GM18505 (cell line): ENCODE measurements around the gene NFATC4.

Experiments
- ATAC-seq: cut with Tn5 transposase; IDR thresholded peaks from one replicate; pipeline ENCODE4 v1.9.1; 2021; ENCODE audit not compliant: unreplicated experiment
- POLR2A ChIP-seq: IDR thresholded peaks from 4 replicates; pipeline ENCODE4 v1.6.1; 2011; ENCODE audit warnings: borderline replicate concordance; ENCODE audit not compliant: insufficient read depth, insufficient read length; ENCODE audit errors: extremely low read depth

The NFATC4 gene

DNA sequence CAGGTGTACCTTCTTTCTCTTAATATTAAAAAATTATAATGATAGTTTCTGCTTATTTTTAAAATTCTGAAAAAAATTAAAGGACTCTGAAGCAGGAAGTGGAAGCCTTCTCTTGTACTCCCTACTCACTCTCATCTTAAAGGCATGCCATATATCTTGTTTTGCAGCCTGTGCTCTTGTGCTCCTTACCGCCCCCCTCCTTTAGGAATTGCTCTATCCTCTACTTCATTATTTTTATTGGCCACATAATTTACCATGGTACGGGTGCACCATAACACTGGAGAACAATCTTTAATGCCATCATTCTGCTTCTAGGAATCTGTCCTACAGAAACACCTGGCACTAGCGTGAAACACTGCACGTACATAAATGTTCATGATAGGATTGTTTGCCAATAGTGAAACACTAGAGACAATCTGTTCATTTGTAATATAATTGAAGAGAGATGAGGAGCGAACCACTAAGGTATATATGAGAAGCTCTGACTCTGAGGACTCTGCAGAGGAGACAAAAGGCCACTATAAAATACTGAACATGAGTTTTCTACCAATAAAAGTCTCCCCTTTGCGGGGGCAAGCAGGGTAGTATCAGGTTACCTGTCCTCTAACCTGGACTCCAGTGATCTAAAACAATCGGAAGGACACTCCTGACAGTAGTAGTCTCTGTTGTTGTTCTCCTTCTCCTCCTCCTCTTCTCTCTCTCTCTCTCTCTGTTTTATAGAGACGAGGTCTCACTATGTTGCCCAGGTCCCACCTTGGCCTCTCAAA, 24.5 kb downstream of the NFATC4 start:
- no peak for TF ChIP-seq POLR2A
- no peak for ATAC-seq

DNA sequence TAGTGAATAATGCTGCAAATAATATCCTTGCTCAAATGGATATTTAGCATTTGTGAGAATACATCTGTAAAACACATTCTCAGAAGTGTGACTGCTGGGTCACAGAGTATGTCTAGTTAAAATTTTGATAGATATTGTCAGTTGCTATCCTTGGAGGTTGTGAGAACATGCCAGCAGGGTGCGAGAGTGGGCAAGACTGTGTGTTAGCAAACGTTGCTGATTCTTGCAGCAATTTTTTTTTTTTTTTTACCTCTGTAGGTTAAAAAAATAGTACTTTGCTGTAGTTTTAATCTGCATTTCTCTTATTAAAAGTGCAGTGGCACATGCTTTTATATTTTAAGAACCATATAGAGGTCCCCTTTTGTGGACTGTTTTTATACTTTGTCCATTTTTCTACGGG, 26.3 kb downstream of the NFATC4 start:
- TF ChIP-seq POLR2A = no peak
- no peak for ATAC-seq

GRCh38 chr14:24395609-24396582, 27.9 kb downstream of the NFATC4 start:
- no peak for ATAC-seq
- no peak for TF ChIP-seq POLR2A

- ATAC-seq = no peak
- no peak for TF ChIP-seq POLR2A
Measured at GRCh38 chr14:24397639-24398292, 29.8 kb downstream of the NFATC4 start.

- TF ChIP-seq POLR2A = no peak
- ATAC-seq = no peak
Measured at GRCh38 chr14:24398293-24398652, 30.3 kb downstream of the NFATC4 start.

DNA sequence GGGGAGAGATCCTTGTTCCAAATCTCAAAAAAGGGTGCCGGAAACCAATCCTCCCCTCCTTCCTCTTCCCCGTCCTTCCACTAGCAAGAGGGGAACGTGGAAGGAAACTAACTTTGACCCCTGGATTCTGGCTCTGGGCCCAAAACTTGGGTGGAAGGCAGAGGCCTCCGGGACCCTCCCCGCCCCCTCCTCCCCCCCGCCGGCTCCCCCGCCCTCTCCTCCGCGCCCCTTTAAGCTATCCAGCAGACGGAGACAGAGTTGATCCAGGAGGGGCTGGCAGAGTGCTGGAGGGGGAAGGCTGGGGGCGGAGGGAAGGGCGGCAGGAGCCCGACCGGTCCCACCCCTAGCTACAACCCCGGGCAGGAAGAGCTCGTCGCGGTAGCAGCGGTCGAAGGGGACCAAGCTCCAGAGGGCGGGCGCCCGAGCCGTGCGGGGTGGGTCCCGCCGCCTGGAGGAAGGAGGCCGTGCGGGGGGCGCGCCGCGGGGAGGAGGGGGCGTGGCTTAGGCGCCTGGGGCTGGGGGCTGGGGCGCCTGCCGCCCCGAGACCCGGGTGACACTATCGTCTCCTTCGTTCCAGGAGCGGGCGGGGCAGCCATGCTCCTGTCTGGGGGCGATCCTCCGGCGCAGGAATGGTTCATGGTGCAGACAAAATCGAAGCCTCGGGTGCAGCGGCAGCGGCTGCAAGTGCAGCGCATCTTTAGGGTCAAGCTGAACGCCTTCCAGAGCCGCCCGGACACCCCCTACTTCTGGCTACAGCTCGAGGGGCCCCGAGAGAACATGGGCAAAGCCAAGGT, 30.9 kb downstream of the NFATC4 start, which contains the start of gene NYNRIN:
Gene NYNRIN (plus strand): TSS at position 351 of the 794 bp plus-strand sequence. CDS start 244 bp downstream, at position 595.
- no peak for ATAC-seq

GRCh38 chr14:24399447-24399822, 31.5 kb downstream of the NFATC4 start:
- no peak for TF ChIP-seq POLR2A
- no peak for ATAC-seq

More for the DNA sequence above, 30.9 kb downstream of the NFATC4 start, which contains the start of gene NYNRIN:
- TF ChIP-seq POLR2A = no peak

- no peak for TF ChIP-seq POLR2A
- ATAC-seq = no peak
Measured at GRCh38 chr14:24399999-24400718, 32.2 kb downstream of the NFATC4 start.

DNA sequence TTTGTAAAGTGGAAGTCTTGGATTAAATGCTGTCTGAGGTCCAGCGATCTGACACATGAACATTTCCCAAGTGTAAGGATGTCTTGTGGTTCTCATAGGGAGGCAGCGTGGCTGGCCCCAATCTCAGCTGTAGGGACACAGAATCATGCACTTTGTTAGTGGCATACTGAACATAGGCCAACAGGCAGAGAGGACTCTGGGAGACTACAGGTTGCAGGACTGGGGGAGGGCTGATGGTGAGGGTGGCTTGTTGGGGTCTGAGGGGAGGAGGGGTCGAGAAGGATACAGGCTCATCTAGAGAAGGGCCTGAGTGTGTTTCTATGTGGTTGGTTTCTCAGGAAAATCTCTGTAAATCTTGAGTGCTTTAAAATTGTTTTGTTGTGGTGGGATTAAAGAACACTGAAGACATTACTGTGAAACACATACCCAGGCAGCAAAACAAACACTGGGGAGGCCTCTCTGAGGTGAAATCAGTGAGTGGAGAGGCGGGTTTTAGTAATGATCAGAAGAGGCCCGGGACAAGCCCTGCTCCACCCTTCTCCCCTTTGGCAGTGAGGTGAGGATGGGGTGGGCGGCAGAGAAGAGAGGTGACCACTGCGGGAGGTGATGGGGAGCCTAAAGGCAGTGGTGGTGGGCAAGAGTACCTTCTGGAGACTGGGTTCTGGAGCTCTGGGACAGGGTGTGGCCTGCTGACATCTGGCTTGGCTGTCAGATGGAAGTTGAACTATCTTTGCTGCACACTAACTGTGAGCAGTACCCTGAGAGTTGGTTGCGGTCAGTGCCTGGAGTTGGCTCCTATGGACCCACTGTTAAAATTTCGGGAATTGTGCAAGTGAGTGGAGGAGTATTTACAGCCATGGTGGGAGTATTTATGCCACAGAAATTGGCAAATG, 34.1 kb downstream of the NFATC4 start:
- no peak for ATAC-seq
- TF ChIP-seq POLR2A = no peak

DNA sequence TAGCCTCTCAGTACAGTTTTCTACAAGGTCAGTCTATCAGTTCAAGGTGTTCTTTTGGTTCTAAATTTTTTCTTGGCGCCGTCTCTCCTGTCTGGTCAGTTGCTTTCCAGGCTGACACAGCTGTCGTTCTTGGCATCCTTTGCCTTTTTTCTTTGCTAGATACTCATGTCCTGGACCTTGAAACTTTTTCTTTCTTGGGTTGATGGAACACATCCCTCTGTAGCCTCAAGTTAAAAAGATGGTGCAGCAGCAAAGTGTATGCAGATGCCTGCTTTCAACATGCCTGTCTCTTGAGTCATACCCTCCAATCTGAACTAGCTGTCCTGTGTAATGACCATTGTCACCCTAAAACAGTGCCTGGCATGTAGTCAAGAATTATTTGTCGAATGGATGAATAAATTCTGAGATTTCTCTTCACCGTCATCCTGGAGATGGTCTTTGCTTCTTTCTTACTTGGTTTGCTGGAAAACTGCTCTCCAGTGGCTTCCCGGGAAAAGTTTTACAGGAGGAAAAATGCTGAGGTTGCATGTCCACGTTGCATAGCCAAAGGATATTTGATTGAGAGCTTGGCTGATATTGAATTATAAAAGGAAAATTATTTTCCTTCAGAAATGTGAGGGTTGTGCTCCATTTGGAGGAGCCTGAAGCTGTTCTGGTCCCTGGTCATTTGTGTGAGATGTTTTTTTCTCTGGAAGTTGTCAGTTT, 35.5 kb downstream of the NFATC4 start:
- TF ChIP-seq POLR2A = no peak
- ATAC-seq = no peak
